Activated CD4-positive, alpha-beta T cell treated with anti-CD3 and anti-CD28 coated beads, Interleukin-2, amount 50 U/mL, for 48 hours (primary cell): ENCODE results near the gene RSPH4A.
"Not testable (repeated sequence)": the region's sequence is repeated elsewhere in the genome, so short reads cannot be mapped to it uniquely, and the experiment has no call there.

Experiments used
- DNase-seq, 2 experiments: peaks; one replicate each; pipeline ENCODE4 v3.0.0-alpha.2; 2020

Gene RSPH4A

GRCh38 chr6:116629563-116629981 is 13.3 kb downstream of the RSPH4A start:
- no peak for DNase-seq

GRCh38 chr6:116631379-116631990 is 15.2 kb downstream of the RSPH4A start:
- DNase-seq = no peak

- DNase-seq = no peak
Observed at GRCh38 chr6:116633685-116634084, 17.4 kb downstream of the RSPH4A start.

- DNase-seq = no peak
Observed at GRCh38 chr6:116648156-116648555, 31.9 kb downstream of the RSPH4A start.

- no peak for DNase-seq
Observed at GRCh38 chr6:116649129-116649528, 32.9 kb downstream of the RSPH4A start.

GRCh38 chr6:116651916-116652315 is 35.6 kb downstream of the RSPH4A start:
- DNase-seq = no peak

GRCh38 chr6:116661594-116661993 is 45.3 kb downstream of the RSPH4A start:
- DNase-seq = no peak

GRCh38 chr6:116662202-116662601 is 45.9 kb downstream of the RSPH4A start:
- DNase-seq = no peak

- DNase-seq = no peak
Observed at GRCh38 chr6:116663308-116663707, 47.0 kb downstream of the RSPH4A start.

GRCh38 chr6:116664169-116664568 is 47.9 kb downstream of the RSPH4A start:
- DNase-seq = not testable (repeated sequence)

GRCh38 chr6:116665464-116665863 is 49.2 kb downstream of the RSPH4A start:
- DNase-seq = no peak

- no peak for DNase-seq
Observed at GRCh38 chr6:116666869-116667268, 50.6 kb downstream of the RSPH4A start.

- no peak for DNase-seq
Observed at GRCh38 chr6:116667623-116668022, 51.3 kb downstream of the RSPH4A start.

GRCh38 chr6:116672306-116672705 is 56.0 kb downstream of the RSPH4A start:
- DNase-seq = no peak

- DNase-seq = no peak
Observed at GRCh38 chr6:116676021-116676420, 59.7 kb downstream of the RSPH4A start.

- DNase-seq = peak; percentile 93 to 94
Observed at GRCh38 chr6:116680880-116681672, 64.8 kb downstream of the RSPH4A start, which contains the start of gene KPNA5. KPNA5 (plus strand) TSS chr6:116681211; CDS start chr6:116681335, 124 bp downstream.

GRCh38 chr6:116682334-116682712 is 66.0 kb downstream of the RSPH4A start:
- DNase-seq = peak; percentile 17 to 25
